ENCODE measurements around the gene DFFB. TPM values are rescaled to one million over a fixed set of nuclear protein-coding genes. Genes with fewer than 3 reads are reported as not detected.

Gene DFFB
- total and polyA plus RNA-seq, 5 donors from 2014 or later: 11.2 to 15.4 (median 13.2) TPM

DNA sequence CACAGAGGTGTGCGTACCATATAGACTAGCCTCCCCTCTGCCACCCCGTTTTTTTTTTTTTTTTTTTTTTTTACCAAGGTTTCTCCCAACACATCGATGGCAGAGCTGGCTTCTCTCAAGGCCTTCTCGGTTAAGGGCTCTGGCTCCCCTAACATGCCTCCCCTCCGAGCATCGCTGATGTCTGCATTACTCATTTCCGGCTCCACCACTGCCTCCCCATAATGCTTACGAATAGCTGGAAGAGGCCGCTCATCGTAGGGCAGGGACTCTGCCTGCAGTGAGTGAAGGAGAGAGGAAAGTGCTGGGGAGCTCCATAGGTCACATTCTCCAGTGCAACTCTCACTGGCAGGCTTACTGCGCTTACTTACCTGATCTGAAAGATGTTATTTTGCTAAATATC is 20.9 kb upstream of the DFFB start:
- Histone ChIP-seq H3K36me3 (ENCODE audit: control insufficient read depth, insufficient read depth, low read length) (peaks cover 70% of the 10 kb centered on the region), H3K9me3 (ENCODE audit: control insufficient read depth in 2 of 2, low read length in 2 of 2) (peaks cover 0 to 5% of the 10 kb centered on the region in 2 experiments), H3K27me3 (ENCODE audit: control insufficient read depth, insufficient read depth, low read length) (no peaks in the 10 kb centered on the region), H3K4me3 (ENCODE audit: low read depth, low read length) (no peak overlapping the region), H3K4me1 (ENCODE audit: control insufficient read depth, insufficient read depth, low read length, poor library complexity, severe bottlenecking) (no peaks in the 10 kb centered on the region), H3K27ac (ENCODE audit: insufficient read depth, low read length, poor library complexity, severe bottlenecking) (no peak overlapping the region)
- peaks cover 63% of the 10 kb centered on the region for H3K36me3 Mint-ChIP-seq
- H3K4me1 Mint-ChIP-seq: no peaks in the 10 kb centered on the region
- ATAC-seq (ENCODE audit: low read depth in 2 of 2): no peak
- no peak for DNase-seq
- H3K27ac Mint-ChIP-seq: peak overlapping the region in 1 of 3 donors; percentile 86
- no peaks in the 10 kb centered on the region for H3K27me3 Mint-ChIP-seq
- peaks cover 0 to 5% (median 3%) of the 10 kb centered on the region in 7 donors for H3K9me3 Mint-ChIP-seq
- H3K4me3 Mint-ChIP-seq: no peak overlapping the region

GRCh38 chr1:3837200-3837599 is 20.1 kb upstream of the DFFB start:
- Mint-ChIP-seq H3K9me3 (peaks cover 0 to 5% (median 3%) of the 10 kb centered on the region in 7 donors), H3K36me3 (peaks cover 61% of the 10 kb centered on the region), H3K4me3 (no peak overlapping the region), H3K27me3 (no peaks in the 10 kb centered on the region), H3K4me1 (no peaks in the 10 kb centered on the region), H3K27ac (no peak overlapping the region)
- DNase-seq (no peak), ATAC-seq (ENCODE audit: low read depth in 2 of 2) (no peak)
- Histone ChIP-seq H3K4me1 (ENCODE audit: control insufficient read depth, insufficient read depth, low read length, poor library complexity, severe bottlenecking) (no peaks in the 10 kb centered on the region), H3K36me3 (ENCODE audit: control insufficient read depth, insufficient read depth, low read length) (peaks cover 69% of the 10 kb centered on the region), H3K4me3 (ENCODE audit: low read depth, low read length) (no peak overlapping the region), H3K27me3 (ENCODE audit: control insufficient read depth, insufficient read depth, low read length) (no peaks in the 10 kb centered on the region), H3K27ac (ENCODE audit: insufficient read depth, low read length, poor library complexity, severe bottlenecking) (no peak overlapping the region), H3K9me3 (ENCODE audit: control insufficient read depth in 2 of 2, low read length in 2 of 2) (peaks cover 0 to 5% of the 10 kb centered on the region in 2 experiments)

DNA sequence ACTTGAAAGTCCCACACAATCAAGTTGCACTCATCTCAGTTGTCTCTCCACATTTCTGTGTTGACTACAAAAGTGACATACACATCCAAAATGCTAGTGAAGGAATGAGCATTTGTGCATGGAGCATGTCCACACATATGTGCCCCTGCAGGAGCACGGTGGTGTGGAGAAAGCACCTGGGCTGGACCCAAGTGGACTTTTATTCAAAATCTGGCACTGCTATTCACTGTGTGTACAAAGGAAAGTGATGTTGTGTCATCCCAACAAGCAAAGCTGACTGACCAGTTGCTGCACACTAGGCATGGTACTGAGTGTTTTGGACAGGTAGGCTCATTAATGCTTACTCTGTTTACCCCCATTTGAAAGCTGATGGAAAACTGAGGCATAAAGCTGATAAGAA is 19.6 kb upstream of the DFFB start:
- Mint-ChIP-seq H3K27me3 (no peaks in the 10 kb centered on the region), H3K4me1 (no peaks in the 10 kb centered on the region), H3K36me3 (peaks cover 60% of the 10 kb centered on the region), H3K4me3 (no peak overlapping the region), H3K27ac (peak overlapping the region in 1 of 3 donors; percentile 32), H3K9me3 (peaks cover 0 to 5% (median 3%) of the 10 kb centered on the region in 7 donors)
- DNase-seq (no peak), ATAC-seq (ENCODE audit: low read depth in 2 of 2) (no peak)
- Histone ChIP-seq H3K27me3 (ENCODE audit: control insufficient read depth, insufficient read depth, low read length) (no peaks in the 10 kb centered on the region), H3K36me3 (ENCODE audit: control insufficient read depth, insufficient read depth, low read length) (peaks cover 67% of the 10 kb centered on the region), H3K27ac (ENCODE audit: insufficient read depth, low read length, poor library complexity, severe bottlenecking) (no peak overlapping the region), H3K4me3 (ENCODE audit: low read depth, low read length) (no peak overlapping the region), H3K4me1 (ENCODE audit: control insufficient read depth, insufficient read depth, low read length, poor library complexity, severe bottlenecking) (no peaks in the 10 kb centered on the region), H3K9me3 (ENCODE audit: control insufficient read depth in 2 of 2, low read length in 2 of 2) (peaks cover 0 to 5% of the 10 kb centered on the region in 2 experiments)

DNA sequence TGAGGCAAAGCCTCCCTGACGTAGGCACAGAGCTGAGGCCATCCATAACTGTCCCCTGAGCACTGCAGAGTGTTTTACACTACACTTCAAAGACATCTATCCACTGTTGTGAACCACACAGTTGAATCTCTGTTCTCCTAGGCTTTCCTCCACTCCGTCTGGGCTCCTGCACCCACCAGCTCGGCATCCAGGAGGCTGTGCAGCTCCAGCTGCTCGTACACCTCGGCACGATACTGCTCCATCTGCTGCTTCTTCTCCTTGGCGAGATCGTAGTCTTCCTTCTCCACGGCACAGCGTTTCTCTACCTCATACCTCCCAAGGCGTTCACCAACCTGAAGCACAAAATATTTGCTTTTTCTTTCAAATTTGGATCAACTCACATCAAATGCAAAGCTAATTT is 18.5 kb upstream of the DFFB start:
- Histone ChIP-seq H3K27ac (ENCODE audit: insufficient read depth, low read length, poor library complexity, severe bottlenecking) (no peak overlapping the region), H3K4me1 (ENCODE audit: control insufficient read depth, insufficient read depth, low read length, poor library complexity, severe bottlenecking) (no peaks in the 10 kb centered on the region), H3K36me3 (ENCODE audit: control insufficient read depth, insufficient read depth, low read length) (peaks cover 60% of the 10 kb centered on the region), H3K9me3 (ENCODE audit: control insufficient read depth in 2 of 2, low read length in 2 of 2) (peaks cover 0 to 5% of the 10 kb centered on the region in 2 experiments), H3K27me3 (ENCODE audit: control insufficient read depth, insufficient read depth, low read length) (no peaks in the 10 kb centered on the region), H3K4me3 (ENCODE audit: low read depth, low read length) (no peak overlapping the region)
- H3K4me3 Mint-ChIP-seq: no peak overlapping the region
- DNase-seq: no peak
- H3K9me3 Mint-ChIP-seq: peaks cover 0 to 5% (median 3%) of the 10 kb centered on the region in 7 donors
- H3K27me3 Mint-ChIP-seq: no peaks in the 10 kb centered on the region
- H3K27ac Mint-ChIP-seq: no peak overlapping the region
- no peak for ATAC-seq (ENCODE audit: low read depth in 2 of 2)
- no peaks in the 10 kb centered on the region for H3K4me1 Mint-ChIP-seq
- peaks cover 61% of the 10 kb centered on the region for H3K36me3 Mint-ChIP-seq

- Histone ChIP-seq H3K9me3 (ENCODE audit: control insufficient read depth in 2 of 2, low read length in 2 of 2) (peaks cover 0 to 5% of the 10 kb centered on the region in 2 experiments), H3K27me3 (ENCODE audit: control insufficient read depth, insufficient read depth, low read length) (no peaks in the 10 kb centered on the region), H3K4me1 (ENCODE audit: control insufficient read depth, insufficient read depth, low read length, poor library complexity, severe bottlenecking) (no peaks in the 10 kb centered on the region), H3K36me3 (ENCODE audit: control insufficient read depth, insufficient read depth, low read length) (peaks cover 59% of the 10 kb centered on the region), H3K4me3 (ENCODE audit: low read depth, low read length) (no peak overlapping the region), H3K27ac (ENCODE audit: insufficient read depth, low read length, poor library complexity, severe bottlenecking) (no peak overlapping the region)
- Mint-ChIP-seq H3K4me1 (no peaks in the 10 kb centered on the region), H3K9me3 (peaks cover 0 to 5% (median 3%) of the 10 kb centered on the region in 7 donors), H3K27me3 (no peaks in the 10 kb centered on the region), H3K27ac (no peak overlapping the region), H3K4me3 (no peak overlapping the region), H3K36me3 (peaks cover 55% of the 10 kb centered on the region)
- DNase-seq: no peak
- no peak for ATAC-seq (ENCODE audit: low read depth in 2 of 2)
Measured at GRCh38 chr1:3841491-3841890, 15.8 kb upstream of the DFFB start.

- Histone ChIP-seq H3K4me1 (ENCODE audit: control insufficient read depth, insufficient read depth, low read length, poor library complexity, severe bottlenecking) (no peaks in the 10 kb centered on the region), H3K27me3 (ENCODE audit: control insufficient read depth, insufficient read depth, low read length) (no peaks in the 10 kb centered on the region), H3K36me3 (ENCODE audit: control insufficient read depth, insufficient read depth, low read length) (peaks cover 58% of the 10 kb centered on the region), H3K27ac (ENCODE audit: insufficient read depth, low read length, poor library complexity, severe bottlenecking) (no peak overlapping the region), H3K9me3 (ENCODE audit: control insufficient read depth in 2 of 2, low read length in 2 of 2) (no peaks in the 10 kb centered on the region), H3K4me3 (ENCODE audit: low read depth, low read length) (no peak overlapping the region)
- Mint-ChIP-seq H3K36me3 (peaks cover 44% of the 10 kb centered on the region), H3K27ac (no peak overlapping the region), H3K4me1 (no peaks in the 10 kb centered on the region), H3K4me3 (no peak overlapping the region), H3K27me3 (no peaks in the 10 kb centered on the region), H3K9me3 (peaks cover 0 to 5% (median 0%) of the 10 kb centered on the region in 7 donors)
- ATAC-seq (ENCODE audit: low read depth in 2 of 2): no peak
- DNase-seq: no peak
Measured at GRCh38 chr1:3842912-3843311, 14.4 kb upstream of the DFFB start.

DNA sequence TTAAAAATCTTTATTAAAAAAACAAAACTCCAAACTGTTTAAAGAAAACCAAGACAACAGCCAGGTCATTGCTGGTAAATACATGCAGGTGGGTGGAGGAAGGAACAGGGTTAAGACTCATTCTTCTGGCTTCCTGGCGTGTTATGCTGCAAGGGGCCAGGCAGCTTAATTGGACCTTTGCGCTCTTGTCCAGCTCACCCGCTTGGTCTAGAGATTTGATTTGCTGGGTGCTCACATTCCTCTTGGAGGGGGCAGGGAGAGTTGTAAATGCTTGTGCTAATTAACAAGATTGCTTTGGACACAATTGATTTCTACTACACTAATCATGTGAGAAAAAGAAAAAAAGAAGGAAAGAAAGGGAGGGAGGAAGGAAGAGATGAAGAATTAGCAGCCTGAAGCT is 10.7 kb upstream of the DFFB start:
- Histone ChIP-seq H3K9me3 (ENCODE audit: control insufficient read depth in 2 of 2, low read length in 2 of 2) (no peaks in the 10 kb centered on the region), H3K4me1 (ENCODE audit: control insufficient read depth, insufficient read depth, low read length, poor library complexity, severe bottlenecking) (no peaks in the 10 kb centered on the region), H3K36me3 (ENCODE audit: control insufficient read depth, insufficient read depth, low read length) (peaks cover 57% of the 10 kb centered on the region), H3K27ac (ENCODE audit: insufficient read depth, low read length, poor library complexity, severe bottlenecking) (no peak overlapping the region), H3K27me3 (ENCODE audit: control insufficient read depth, insufficient read depth, low read length) (no peaks in the 10 kb centered on the region), H3K4me3 (ENCODE audit: low read depth, low read length) (no peak overlapping the region)
- no peaks in the 10 kb centered on the region for H3K27me3 Mint-ChIP-seq
- H3K4me1 Mint-ChIP-seq: no peaks in the 10 kb centered on the region
- ATAC-seq (ENCODE audit: low read depth in 2 of 2) (no peak), DNase-seq (no peak)
- H3K27ac Mint-ChIP-seq: no peak overlapping the region
- no peak overlapping the region for H3K4me3 Mint-ChIP-seq
- peaks cover 29% of the 10 kb centered on the region for H3K36me3 Mint-ChIP-seq
- no peaks in the 10 kb centered on the region for H3K9me3 Mint-ChIP-seq

DNA sequence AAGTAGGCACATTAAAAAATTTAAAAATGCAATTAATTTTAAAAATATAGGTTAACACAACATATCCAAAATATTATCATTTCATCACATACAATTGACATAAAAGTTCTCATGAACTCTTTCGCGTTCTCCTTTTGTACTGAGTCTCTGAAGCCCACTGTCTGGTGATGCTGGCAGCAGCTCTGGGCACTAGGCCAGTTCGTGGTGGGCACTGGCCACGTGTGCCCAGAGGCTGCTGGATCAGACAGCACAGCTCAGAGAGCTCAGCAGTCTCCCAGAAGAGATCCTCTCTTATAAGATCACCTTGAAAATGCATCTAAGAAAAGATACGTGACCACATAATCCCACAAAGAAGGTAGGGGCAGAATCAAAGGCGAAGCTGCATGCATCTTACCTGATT is 10.2 kb upstream of the DFFB start:
- no peak for ATAC-seq (ENCODE audit: low read depth in 2 of 2)
- Mint-ChIP-seq H3K4me3 (no peak overlapping the region), H3K27ac (no peak overlapping the region), H3K27me3 (no peaks in the 10 kb centered on the region), H3K9me3 (no peaks in the 10 kb centered on the region), H3K4me1 (no peaks in the 10 kb centered on the region), H3K36me3 (peaks cover 29% of the 10 kb centered on the region)
- H3K4me3 ChIP-seq (ENCODE audit: low read depth, low read length): no peak overlapping the region
- DNase-seq: no peak
- no peaks in the 10 kb centered on the region for H3K4me1 ChIP-seq (ENCODE audit: control insufficient read depth, insufficient read depth, low read length, poor library complexity, severe bottlenecking)
- no peaks in the 10 kb centered on the region for H3K27me3 ChIP-seq (ENCODE audit: control insufficient read depth, insufficient read depth, low read length)
- no peaks in the 10 kb centered on the region for H3K9me3 ChIP-seq (ENCODE audit: control insufficient read depth in 2 of 2, low read length in 2 of 2)
- peaks cover 57% of the 10 kb centered on the region for H3K36me3 ChIP-seq (ENCODE audit: control insufficient read depth, insufficient read depth, low read length)
- H3K27ac ChIP-seq (ENCODE audit: insufficient read depth, low read length, poor library complexity, severe bottlenecking): no peak overlapping the region
